Measurements from ENCODE around the gene SH3BP5L. TPM values are rescaled to one million over a fixed set of nuclear protein-coding genes. Genes with fewer than 3 reads are reported as not detected.

Gene SH3BP5L
- total and polyA plus RNA-seq, 2 of the 8 experiments (the other 6 are each of a cell fraction or from before 2014, with no cell fraction given), result 20.2 to 28.4 TPM

GRCh38 chr1:248790456-248790855 is 35.3 kb downstream of the SH3BP5L start:
- ChIA-PET POLR2A (ENCODE audit: partially characterized antibody) (interaction anchor here (1.5 kb wide), 1 partner anchor 16 kb away, joined by 3 read pairs; no protein-coding TSS in a partner anchor), CTCF (ENCODE audit: partially characterized antibody) (interaction anchor here (0.6 to 1.1 kb wide), 2 partner anchors 40 to 1241 kb away, joined by 3 to 4 read pairs; no protein-coding TSS in a partner anchor)
- Histone ChIP-seq H3K9me3 (ENCODE audit: insufficient read depth in 2 of 2, low read depth in 1 of 2, low read length in 1 of 2) (peaks cover 68 to 83% of the 10 kb centered on the region in 2 experiments), H3K14ac (ENCODE audit: insufficient read length) (no peak overlapping the region), H3K23ac (ENCODE audit: insufficient read length) (no peak overlapping the region), H3K79me1 (ENCODE audit: low read depth, low read length) (no peaks in the 10 kb centered on the region), H3K79me2 (ENCODE audit: control insufficient read depth in 1 of 2, insufficient read depth in 2 of 2, low read length in 2 of 2) (no peaks in the 10 kb centered on the region), H2BK20ac (ENCODE audit: low read length) (no peak overlapping the region), H2AFZ (ENCODE audit: low read length) (no peak overlapping the region), H3K4ac (replicated peaks; ENCODE audit: insufficient read length, low read depth, low read length) (no peak overlapping the region), H3K18ac (ENCODE audit: extremely low read depth, low read length) (no peak overlapping the region), H3K4me3 (ENCODE audit: extremely low read depth in 1 of 4, insufficient read depth in 2 of 4, low read depth in 3 of 4, low read length in 4 of 4) (no peak overlapping the region), H4K20me1 (replicated peaks in 1 of 2; ENCODE audit: control insufficient read depth in 1 of 2, insufficient read depth in 2 of 2, low read length in 2 of 2) (no peaks in the 10 kb centered on the region), H4K5ac (ENCODE audit: insufficient read length, low read depth, low read length) (no peak overlapping the region), H3K4me2 (ENCODE audit: insufficient read depth in 1 of 2, low read depth in 2 of 2, low read length in 2 of 2) (no peak overlapping the region), H2BK5ac (ENCODE audit: low read depth, low read length) (no peak overlapping the region), H3K27ac (ENCODE audit: low read depth, low read length) (no peak overlapping the region), H3K4me1 (replicated peaks in 1 of 4; ENCODE audit: control insufficient read depth in 3 of 4, insufficient read depth in 4 of 4, low read length in 3 of 4) (no peaks in the 10 kb centered on the region), H4K91ac (replicated peaks; ENCODE audit: insufficient read length, low read length) (no peak overlapping the region), H3K27me3 (replicated peaks in 1 of 4; ENCODE audit: control insufficient read depth in 3 of 4, extremely low read depth in 1 of 4, insufficient read depth in 3 of 4, low read length in 3 of 4) (no peaks in the 10 kb centered on the region), H3K23me2 (ENCODE audit: low read depth, low read length) (no peaks in the 10 kb centered on the region), H2BK120ac (replicated peaks; ENCODE audit: low read depth, low read length) (no peak overlapping the region), H4K8ac (ENCODE audit: extremely low read depth, insufficient read depth, low read length) (no peak overlapping the region), H3K56ac (replicated peaks; ENCODE audit: insufficient read length, low read depth, low read length) (no peak overlapping the region), H2AK5ac (ENCODE audit: low read depth, low read length) (no peak overlapping the region), H2BK12ac (ENCODE audit: low read depth, low read length) (no peak overlapping the region), H2BK15ac (ENCODE audit: low read length) (no peak overlapping the region), H3K36me3 (ENCODE audit: control insufficient read depth in 2 of 4, insufficient read depth in 4 of 4, low read length in 3 of 4) (no peaks in the 10 kb centered on the region), H3K9ac (replicated peaks in 1 of 4; ENCODE audit: extremely low read depth in 1 of 4, low read depth in 3 of 4, low read length in 3 of 4) (no peak overlapping the region)
- no peak for DNase-seq (ENCODE audit: low read depth in 1 of 2, low spot score in 2 of 2)
- WGBS, 2 experiments (ENCODE audit: extremely low coverage in 1 of 2, insufficient coverage in 1 of 2, insufficient read length in 1 of 2, insufficient replicate concordance in 2 of 2, low coverage in 1 of 2, low lambda C conversion rate in 2 of 2, missing lambda C conversion rate in 1 of 2), result 74% methylated on average over 5 of the region's 5 CpGs; no CpG with 5 or more reads in 1 of the 2 experiments
- TF ChIP-seq ATF2 (IDR thresholded peaks at IDR 0.05; ENCODE audit: low read length) (no peak), SP4 (IDR thresholded peaks at IDR 0.05; ENCODE audit: low read length) (no peak), ASH2L (IDR thresholded peaks at IDR 0.05; ENCODE audit: low read length) (no peak), EZH2 (IDR thresholded peaks at IDR 0.05; ENCODE audit: low read depth, low read length, severe bottlenecking) (no peak), RFX5 (IDR thresholded peaks at IDR 0.05; ENCODE audit: borderline replicate concordance, low read depth, low read length) (no peak), E2F6 (IDR thresholded peaks at IDR 0.05) (no peak), MAX (IDR thresholded peaks at IDR 0.05) (no peak), KDM4A (IDR thresholded peaks at IDR 0.05; ENCODE audit: low read depth, low read length, severe bottlenecking) (no peak), CEBPB (IDR thresholded peaks at IDR 0.05; ENCODE audit: low read depth, low read length) (no peak)
- no peak for FAIRE-seq

All from H1 (cell line).